Measurements from ENCODE around the gene WDR82.

DNA sequence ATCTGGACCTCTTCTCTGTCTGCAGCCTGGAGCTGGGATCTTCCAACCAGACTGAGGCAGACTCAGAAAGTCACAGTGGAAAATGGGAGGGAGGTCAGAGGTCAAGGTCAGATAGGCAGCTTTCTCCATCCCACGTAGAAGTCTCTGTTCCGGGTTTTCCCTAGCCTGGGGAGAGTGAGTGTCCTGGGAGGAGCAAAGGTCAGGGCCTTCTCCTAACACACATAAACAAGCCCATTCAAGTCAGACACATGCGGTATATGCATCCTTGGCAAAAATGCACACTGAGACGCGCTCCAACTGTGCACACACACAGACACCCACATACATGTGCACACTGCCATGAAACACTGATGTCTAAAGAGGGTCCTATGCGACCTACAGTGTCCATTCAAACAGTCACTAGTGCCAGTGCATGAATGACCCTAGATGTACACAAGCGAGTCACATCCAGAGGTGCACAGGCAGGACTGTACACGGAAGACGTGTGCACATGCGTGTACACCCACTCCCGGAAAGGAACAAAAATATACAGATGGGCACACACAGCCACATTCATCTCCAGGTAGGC, 40.2 kb downstream of the WDR82 start:
- TF ChIP-seq, protein P1, sequence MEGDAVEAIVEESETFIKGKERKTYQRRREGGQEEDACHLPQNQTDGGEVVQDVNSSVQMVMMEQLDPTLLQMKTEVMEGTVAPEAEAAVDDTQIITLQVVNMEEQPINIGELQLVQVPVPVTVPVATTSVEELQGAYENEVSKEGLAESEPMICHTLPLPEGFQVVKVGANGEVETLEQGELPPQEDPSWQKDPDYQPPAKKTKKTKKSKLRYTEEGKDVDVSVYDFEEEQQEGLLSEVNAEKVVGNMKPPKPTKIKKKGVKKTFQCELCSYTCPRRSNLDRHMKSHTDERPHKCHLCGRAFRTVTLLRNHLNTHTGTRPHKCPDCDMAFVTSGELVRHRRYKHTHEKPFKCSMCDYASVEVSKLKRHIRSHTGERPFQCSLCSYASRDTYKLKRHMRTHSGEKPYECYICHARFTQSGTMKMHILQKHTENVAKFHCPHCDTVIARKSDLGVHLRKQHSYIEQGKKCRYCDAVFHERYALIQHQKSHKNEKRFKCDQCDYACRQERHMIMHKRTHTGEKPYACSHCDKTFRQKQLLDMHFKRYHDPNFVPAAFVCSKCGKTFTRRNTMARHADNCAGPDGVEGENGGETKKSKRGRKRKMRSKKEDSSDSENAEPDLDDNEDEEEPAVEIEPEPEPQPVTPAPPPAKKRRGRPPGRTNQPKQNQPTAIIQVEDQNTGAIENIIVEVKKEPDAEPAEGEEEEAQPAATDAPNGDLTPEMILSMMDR (IDR thresholded peaks at IDR 0.05; ENCODE audit: control extremely low read depth in 1 of 3, insufficient read depth in 1 of 3, low read depth in 1 of 3, low read length in 3 of 3), result no peak
- TF ChIP-seq POLR2A (IDR thresholded peaks at IDR 0.05; ENCODE audit: control extremely low read depth in 1 of 2, low read depth in 2 of 2, low read length in 2 of 2) (no peak), RAD21 (IDR thresholded peaks at IDR 0.05 in 1 of 2, conservative IDR thresholded peaks at IDR 0.05 in 1 of 2; ENCODE audit: low read depth in 2 of 2, low read length in 2 of 2) (no peak), EP300 (IDR thresholded peaks at IDR 0.05; ENCODE audit: borderline replicate concordance in 1 of 2, low read depth in 2 of 2, low read length in 2 of 2) (no peak), SP1 (IDR thresholded peaks at IDR 0.05; ENCODE audit: low read depth, low read length) (peak; percentile 89), SRF (IDR thresholded peaks at IDR 0.05; ENCODE audit: low read depth, low read length) (no peak), EZH2 (IDR thresholded peaks at IDR 0.05; ENCODE audit: low read depth, low read length, severe bottlenecking) (no peak)
- TF ChIP-seq, protein P2, sequence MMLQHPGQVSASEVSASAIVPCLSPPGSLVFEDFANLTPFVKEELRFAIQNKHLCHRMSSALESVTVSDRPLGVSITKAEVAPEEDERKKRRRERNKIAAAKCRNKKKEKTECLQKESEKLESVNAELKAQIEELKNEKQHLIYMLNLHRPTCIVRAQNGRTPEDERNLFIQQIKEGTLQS (IDR thresholded peaks at IDR 0.05; ENCODE audit: insufficient read depth, low read depth, low read length), result no peak
- TF ChIP-seq, protein P3, sequence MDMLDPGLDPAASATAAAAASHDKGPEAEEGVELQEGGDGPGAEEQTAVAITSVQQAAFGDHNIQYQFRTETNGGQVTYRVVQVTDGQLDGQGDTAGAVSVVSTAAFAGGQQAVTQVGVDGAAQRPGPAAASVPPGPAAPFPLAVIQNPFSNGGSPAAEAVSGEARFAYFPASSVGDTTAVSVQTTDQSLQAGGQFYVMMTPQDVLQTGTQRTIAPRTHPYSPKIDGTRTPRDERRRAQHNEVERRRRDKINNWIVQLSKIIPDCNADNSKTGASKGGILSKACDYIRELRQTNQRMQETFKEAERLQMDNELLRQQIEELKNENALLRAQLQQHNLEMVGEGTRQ (IDR thresholded peaks at IDR 0.05; ENCODE audit: low read length), result no peak
